GM19328 (cell line): ENCODE data around the gene NEXN.
A peak's percentile ranks its signal among the peaks of the same experiment; 100 is the strongest.
"Not testable (repeated sequence)": the region's sequence is repeated elsewhere in the genome, so short reads cannot be mapped to it uniquely, and the experiment has no call there.

Source experiments
- ATAC-seq: cut with Tn5 transposase; IDR thresholded peaks from one replicate; pipeline ENCODE4 v1.9.1; 2021; ENCODE audit warnings: mild to moderate bottlenecking, moderate library complexity; ENCODE audit not compliant: unreplicated experiment

The NEXN gene

DNA sequence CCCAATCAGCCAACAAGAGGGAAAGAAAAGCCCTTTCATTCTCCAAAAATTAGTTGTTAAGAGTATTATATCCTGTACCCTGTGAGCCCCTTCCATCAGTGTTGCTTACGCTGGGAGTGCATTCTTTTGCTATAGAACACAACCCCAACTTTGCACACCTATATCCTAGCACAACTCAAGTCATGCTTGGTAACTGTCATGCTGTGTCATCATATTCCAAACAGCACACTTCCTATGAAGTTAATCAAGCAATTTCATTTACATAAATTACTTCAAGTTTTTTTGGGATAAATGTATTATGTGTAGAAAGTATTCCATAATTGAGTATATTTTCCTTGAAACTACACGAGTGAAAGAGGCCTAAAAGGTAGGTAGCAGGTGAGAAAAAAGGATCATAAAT, 70.4 kb downstream of the NEXN start:
- no peak for ATAC-seq

DNA sequence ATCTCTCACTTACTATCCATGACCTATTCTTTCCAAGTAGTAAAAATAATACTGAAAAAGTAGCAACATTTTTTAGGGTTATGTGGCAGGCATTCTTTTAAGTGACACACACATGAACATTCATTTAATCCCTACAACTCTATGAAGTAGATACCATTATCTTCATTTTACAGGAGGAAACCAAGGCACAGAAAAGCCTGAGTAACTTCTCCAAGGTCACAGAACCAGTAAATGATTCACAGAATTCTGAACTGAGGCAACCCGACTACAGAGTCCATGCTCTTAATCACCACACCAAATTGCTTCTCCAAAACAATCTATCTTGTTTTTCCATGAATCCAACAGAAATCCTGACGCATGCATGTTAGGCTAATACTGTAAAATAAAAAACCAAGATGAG, 73.0 kb downstream of the NEXN start:
- no peak for ATAC-seq

GRCh38 chr1:77966291-77966690, 77.9 kb downstream of the NEXN start:
- ATAC-seq: no peak

- ATAC-seq: no peak
Measured at GRCh38 chr1:77970192-77970591, 81.8 kb downstream of the NEXN start.

DNA sequence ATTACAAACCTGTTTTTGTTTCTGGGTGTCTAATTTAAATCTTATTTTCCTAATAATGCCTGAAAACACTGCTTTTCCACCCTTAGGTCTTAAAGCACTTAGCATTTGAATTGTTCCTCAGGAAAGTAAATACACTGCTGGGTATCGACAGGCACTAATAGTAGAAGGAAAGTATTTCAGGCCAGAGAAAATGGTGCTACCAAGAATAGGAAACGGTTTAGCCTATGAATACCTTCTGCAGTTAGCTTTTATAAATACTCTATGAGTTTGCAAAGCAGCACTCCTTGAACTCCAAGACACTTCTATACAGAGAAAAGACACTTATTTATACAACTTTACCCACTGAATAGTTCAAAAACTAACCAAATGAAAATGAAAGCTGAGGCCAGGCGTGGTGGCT, 83.7 kb downstream of the NEXN start:
- no peak for ATAC-seq

DNA sequence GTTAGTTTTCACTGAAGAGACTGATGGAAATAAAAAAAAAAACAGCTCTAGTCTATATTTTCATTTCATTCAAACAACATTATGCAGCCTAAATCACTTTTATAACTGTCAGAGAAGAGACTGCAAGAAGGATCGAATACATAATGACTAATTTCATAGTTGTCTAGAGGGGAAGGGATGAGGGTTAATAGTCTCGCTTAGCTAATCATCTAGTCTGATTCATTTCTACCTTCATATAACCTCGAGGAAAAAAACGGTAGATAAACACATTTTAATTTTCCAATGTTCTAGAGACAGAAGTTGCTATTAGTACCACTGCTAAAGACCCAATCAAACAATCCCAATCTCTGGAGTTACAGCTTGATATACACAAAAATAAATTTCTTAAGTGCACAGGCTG, 87.0 kb downstream of the NEXN start:
- ATAC-seq: no peak

DNA sequence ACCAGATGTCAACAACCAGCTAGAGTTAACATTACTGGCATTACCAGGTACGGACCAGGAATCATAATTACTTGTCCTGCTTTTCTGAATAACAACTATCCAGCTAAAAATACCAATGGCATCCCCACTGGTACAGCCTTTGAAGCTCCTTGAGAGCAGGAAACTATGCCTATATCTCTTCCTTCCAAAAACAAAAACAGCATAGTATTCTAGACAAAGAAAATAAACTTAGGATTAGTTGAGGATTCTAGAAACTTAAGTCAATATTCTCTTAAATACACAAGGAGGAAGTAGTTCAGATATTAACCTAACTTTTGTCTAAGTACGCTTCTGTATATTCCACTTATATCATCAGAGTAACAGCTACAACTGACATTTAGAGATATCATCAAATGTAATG, 87.5 kb downstream of the NEXN start:
- ATAC-seq: no peak

DNA sequence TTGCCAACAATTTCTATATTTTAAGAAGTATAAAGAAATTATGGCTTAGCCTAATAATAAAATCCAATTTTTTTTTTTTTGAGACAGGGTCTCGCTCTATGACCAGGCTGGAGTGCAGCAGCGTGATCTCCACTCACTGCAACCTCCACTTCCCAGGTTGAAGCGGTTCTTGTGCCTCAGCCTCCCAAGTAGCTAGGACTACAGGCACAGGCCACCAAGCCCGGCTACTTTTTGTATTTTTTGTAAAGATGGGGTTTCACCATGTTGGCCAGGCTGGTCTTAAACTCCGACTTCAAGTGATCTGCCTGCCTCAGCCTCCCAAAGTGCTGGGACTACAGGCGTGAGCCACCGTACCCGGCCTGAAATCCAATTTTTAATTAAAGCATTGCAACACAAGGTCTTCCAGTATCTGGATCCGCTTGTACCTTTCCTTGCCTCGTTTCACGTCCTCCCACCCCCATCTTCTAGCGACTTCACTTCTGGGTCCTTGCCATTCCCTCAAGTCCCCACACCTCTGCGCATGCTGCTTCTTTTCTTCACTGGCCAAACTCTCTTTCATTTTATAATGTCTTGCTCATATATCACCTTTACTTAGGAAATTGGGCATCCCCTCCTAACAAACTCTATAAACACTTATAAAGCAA, 88.1 kb downstream of the NEXN start:
- ATAC-seq: no peak

- no peak for ATAC-seq
Measured at GRCh38 chr1:77977989-77978292, 89.5 kb downstream of the NEXN start.

DNA sequence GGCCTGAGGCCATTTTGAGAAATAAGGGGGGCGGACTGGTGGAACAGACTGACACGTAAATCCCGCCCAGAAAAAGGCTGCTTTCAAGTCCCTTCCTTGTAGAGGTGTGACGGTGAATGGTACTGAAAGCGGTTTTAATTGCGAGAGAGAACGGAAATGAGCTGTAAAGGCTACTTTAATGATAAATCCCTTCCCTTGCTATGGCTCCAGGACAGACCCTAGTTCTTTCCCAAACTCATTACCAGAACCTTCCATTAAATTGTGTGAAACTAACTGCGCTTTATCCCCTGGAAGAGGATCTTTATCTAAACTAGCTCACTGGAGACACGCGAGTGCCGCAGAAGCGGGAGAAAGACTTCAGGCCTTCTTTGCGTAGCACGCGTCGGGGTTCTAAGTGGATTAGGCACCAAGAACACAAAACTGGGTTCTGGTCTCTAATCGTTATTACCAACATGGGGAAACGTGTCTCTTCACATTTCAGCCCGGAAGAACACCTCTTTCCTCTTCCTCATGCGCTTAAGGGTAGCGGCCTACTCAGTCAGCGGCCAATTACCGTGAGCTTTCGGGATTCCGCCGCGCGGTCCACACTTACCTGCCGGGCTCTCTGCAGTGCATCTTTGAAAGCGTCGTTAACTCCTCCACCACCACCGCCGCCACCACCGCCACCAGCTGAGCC, 90.0 kb downstream of the NEXN start:
- peak; percentile 54 for ATAC-seq

DNA sequence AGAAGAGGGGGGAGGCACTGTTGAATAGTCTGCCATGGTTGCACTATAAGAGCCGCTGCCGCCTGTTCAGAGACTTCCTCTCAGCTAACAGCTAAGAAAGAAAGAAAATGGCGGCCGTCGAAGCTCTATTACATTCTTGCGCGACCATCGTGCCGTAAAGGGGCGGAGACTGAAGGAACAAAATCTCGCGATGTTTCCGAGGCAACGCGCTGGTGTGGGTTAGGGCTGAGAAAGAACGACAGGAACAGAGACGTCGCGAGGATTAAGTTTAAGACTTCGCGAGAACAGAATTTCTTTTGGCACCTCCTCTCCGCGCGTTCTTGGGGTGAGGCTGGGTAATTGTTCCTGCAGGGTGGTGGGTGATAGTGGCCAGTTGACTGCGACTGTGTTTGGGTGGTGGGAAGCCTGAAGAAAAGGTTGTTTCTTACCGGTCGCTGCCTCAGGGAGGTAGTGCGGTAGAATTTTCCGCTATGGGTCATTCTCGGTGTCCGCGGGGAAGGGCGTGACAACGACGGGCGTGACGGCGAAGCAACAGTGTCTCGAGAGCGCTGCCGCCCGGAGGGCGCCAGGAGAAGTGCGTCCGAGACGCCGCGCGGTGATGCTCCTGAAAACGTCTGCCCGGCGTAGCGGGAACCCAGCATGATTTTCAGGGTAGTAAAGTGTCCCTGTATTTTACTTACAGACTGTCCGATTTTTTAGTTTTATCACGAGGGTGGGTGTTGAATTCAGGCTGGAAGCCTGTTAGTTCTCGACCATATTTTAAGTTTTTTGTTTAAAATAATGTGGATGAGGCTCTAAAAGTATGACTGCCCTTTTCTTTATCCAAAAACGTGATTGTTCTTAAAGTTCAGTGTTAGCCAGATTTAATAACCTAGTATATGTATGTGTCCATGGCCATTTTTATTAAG, 90.8 kb downstream of the NEXN start, which contains the start of gene FUBP1:
Gene FUBP1 (minus strand): TSS at position 104 of the 908 bp plus-strand sequence. CDS start 68 bp downstream, at position 36.
- ATAC-seq: peak; percentile 71

- not testable (repeated sequence) for ATAC-seq
Measured at GRCh38 chr1:77983352-77983996, 95.0 kb downstream of the NEXN start.

- ATAC-seq: no peak
Measured at GRCh38 chr1:77983997-77984355, 95.6 kb downstream of the NEXN start.

- no peak for ATAC-seq
Measured at GRCh38 chr1:77984629-77985028, 96.2 kb downstream of the NEXN start.

- no peak for ATAC-seq
Measured at GRCh38 chr1:77986810-77987209, 98.4 kb downstream of the NEXN start.

- no peak for ATAC-seq
Measured at GRCh38 chr1:77987919-77988318, 99.5 kb downstream of the NEXN start.

GRCh38 chr1:77989744-77990143, 101.3 kb downstream of the NEXN start:
- no peak for ATAC-seq

DNA sequence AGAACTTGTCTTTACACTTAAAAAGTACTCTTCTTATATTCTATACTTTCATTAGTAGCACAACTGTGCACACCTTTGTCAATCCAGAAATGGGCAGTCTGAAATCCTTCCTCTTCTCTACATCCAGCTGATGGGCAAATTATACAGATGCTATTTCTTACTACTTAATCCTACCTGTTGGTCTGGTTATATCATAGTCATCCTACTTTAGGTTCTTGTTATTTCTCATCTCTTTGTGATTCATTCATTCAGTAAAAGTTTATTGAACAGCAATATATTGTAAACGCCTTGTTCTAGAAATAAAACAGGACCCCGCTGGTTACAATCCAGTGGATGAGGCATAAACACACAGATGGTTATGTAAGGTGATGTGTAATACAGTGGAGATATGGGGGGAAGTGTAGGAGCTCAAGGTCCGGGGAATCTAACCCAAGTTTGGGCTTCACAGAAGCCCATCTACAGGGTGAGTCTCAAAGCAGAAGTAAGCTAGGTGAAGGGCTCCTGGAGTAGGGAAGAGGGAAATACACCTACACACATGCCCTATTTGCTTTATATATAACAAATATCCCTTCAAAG, 102.3 kb downstream of the NEXN start:
- no peak for ATAC-seq

- ATAC-seq: no peak
Measured at GRCh38 chr1:77991638-77992037, 103.2 kb downstream of the NEXN start.
